Measurements from ENCODE around the gene GPR132.
A peak's percentile ranks its signal among the peaks of the same experiment; 100 is the strongest.
"Not testable (repeated sequence)": the region's sequence is repeated elsewhere in the genome, so short reads cannot be mapped to it uniquely, and the experiment has no call there.

Gene GPR132

GRCh38 chr14:105091054-105091516 lies 25.9 kb upstream of the GPR132 start:
- DNase-seq: no peak

GRCh38 chr14:105090493-105091053 lies 25.3 kb upstream of the GPR132 start:
- DNase-seq: peak; percentile 89

- no peak for DNase-seq
Observed at GRCh38 chr14:105089746-105090492, 24.7 kb upstream of the GPR132 start.

GRCh38 chr14:105088812-105089745 lies 23.8 kb upstream of the GPR132 start:
- DNase-seq: no peak

GRCh38 chr14:105087963-105088811 lies 23.0 kb upstream of the GPR132 start:
- no peak for DNase-seq

GRCh38 chr14:105087308-105087962 lies 22.2 kb upstream of the GPR132 start:
- DNase-seq: peak; percentile 46

- DNase-seq: peak; percentile 83
Observed at GRCh38 chr14:105086833-105087307, 21.6 kb upstream of the GPR132 start.

- DNase-seq: no peak
Observed at GRCh38 chr14:105085766-105086165, 20.5 kb upstream of the GPR132 start.

GRCh38 chr14:105084741-105085571 lies 19.7 kb upstream of the GPR132 start:
- DNase-seq: no peak

- DNase-seq: no peak
Observed at GRCh38 chr14:105083926-105084685, 18.9 kb upstream of the GPR132 start.

- DNase-seq: no peak
Observed at GRCh38 chr14:105082703-105083102, 17.5 kb upstream of the GPR132 start.

- DNase-seq: not testable (repeated sequence)
Observed at GRCh38 chr14:105081473-105081872, 16.2 kb upstream of the GPR132 start.

GRCh38 chr14:105080161-105080560 lies 14.9 kb upstream of the GPR132 start:
- DNase-seq: no peak

- DNase-seq: no peak
Observed at GRCh38 chr14:105078294-105078693, 13.1 kb upstream of the GPR132 start.

- no peak for DNase-seq
Observed at GRCh38 chr14:105077649-105077995, 12.4 kb upstream of the GPR132 start.

GRCh38 chr14:105076805-105077648 lies 11.8 kb upstream of the GPR132 start:
- no peak for DNase-seq

- DNase-seq: no peak
Observed at GRCh38 chr14:105076296-105076804, 11.1 kb upstream of the GPR132 start.

GRCh38 chr14:105075379-105076295 lies 10.4 kb upstream of the GPR132 start:
- peak; percentile 74 for DNase-seq
